NCI-H2196 treated with DMSO at 0.1 percent for 48 hours (cell line): ENCODE results near the gene ALDH3B1.

ENCODE experiments used
- DNase-seq: peaks from one replicate; lab custom pipeline; 2025; ENCODE audit not compliant: unreplicated experiment; lab: John Stamatoyannopoulos, UW

ALDH3B1 gene

GRCh38 chr11:68012843-68013610, 2.9 kb downstream of the ALDH3B1 start:
- no peak for DNase-seq

- no peak for DNase-seq
These were observed 3.6 kb downstream of the ALDH3B1 start for GRCh38 chr11:68013611-68014156.

GRCh38 chr11:68014157-68014946, 4.2 kb downstream of the ALDH3B1 start:
- no peak for DNase-seq

GRCh38 chr11:68014947-68015447, 4.9 kb downstream of the ALDH3B1 start:
- no peak for DNase-seq

GRCh38 chr11:68015467-68015866, 5.3 kb downstream of the ALDH3B1 start:
- DNase-seq = no peak

- no peak for DNase-seq
These were observed 6.2 kb downstream of the ALDH3B1 start for GRCh38 chr11:68016161-68016903.

- no peak for DNase-seq
These were observed 7.0 kb downstream of the ALDH3B1 start for GRCh38 chr11:68016904-68017817.

GRCh38 chr11:68017980-68018729, 8.0 kb downstream of the ALDH3B1 start:
- no peak for DNase-seq

- DNase-seq = no peak
These were observed 8.6 kb downstream of the ALDH3B1 start for GRCh38 chr11:68018730-68019190.

- DNase-seq = no peak
These were observed 9.4 kb downstream of the ALDH3B1 start for GRCh38 chr11:68019486-68019885.

GRCh38 chr11:68020575-68020974, 10.4 kb downstream of the ALDH3B1 start:
- DNase-seq = no peak

- DNase-seq = no peak
These were observed 11.2 kb downstream of the ALDH3B1 start for GRCh38 chr11:68021167-68021787.

- no peak for DNase-seq
These were observed 12.4 kb downstream of the ALDH3B1 start for GRCh38 chr11:68022531-68022930.

- no peak for DNase-seq
These were observed 14.4 kb downstream of the ALDH3B1 start for GRCh38 chr11:68024508-68024907.

GRCh38 chr11:68025047-68025446, 14.9 kb downstream of the ALDH3B1 start:
- no peak for DNase-seq

GRCh38 chr11:68026391-68027105, 16.4 kb downstream of the ALDH3B1 start:
- no peak for DNase-seq

- DNase-seq = no peak
These were observed 17.5 kb downstream of the ALDH3B1 start for GRCh38 chr11:68027667-68028066.
